GM18517 (cell line): Measurements from ENCODE around the gene FAM124A.
A peak's percentile ranks its signal among the peaks of the same experiment; 100 is the strongest.

Source experiments
- ATAC-seq: cut with Tn5 transposase; IDR thresholded peaks from one replicate; pipeline ENCODE4 v1.9.1; 2021; ENCODE audit warnings: mild to moderate bottlenecking, moderate library complexity; ENCODE audit not compliant: unreplicated experiment

FAM124A gene

DNA sequence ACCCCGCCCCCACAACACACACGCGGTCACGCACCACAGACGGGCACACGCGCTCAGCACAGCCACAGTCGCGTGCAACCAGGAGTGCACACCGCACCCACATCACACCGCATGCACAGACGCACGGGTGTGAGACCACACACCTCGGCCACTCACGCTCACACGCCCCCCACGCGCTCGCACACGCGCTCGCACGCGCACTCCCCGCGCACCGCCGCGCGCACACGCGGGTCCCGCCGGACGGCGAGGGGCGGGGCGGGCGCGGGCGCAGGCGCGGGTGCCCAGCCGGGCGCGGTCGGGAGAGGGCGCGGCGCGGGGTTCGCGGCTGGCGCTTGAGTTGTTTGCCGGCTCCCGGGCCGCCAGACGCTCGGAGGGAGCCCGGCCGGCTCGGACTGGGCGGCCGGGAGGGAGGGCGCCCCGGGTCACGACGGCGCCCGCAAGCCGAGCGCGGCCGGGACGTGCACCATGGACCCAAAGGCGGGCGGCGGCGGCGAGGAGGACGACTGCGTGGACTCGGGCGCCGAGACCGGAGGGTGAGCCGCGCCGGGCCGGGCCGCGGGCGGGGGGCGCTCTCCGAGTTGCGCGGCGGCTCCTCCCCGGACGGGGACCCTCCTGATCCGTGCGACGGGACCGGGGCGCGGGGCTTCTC is at the start of gene FAM124A:
TSS of gene FAM124A (plus strand) at position 362 of the 649 bp plus-strand sequence. CDS start at position 466, 104 bp downstream.
- peak; percentile 61 for ATAC-seq

DNA sequence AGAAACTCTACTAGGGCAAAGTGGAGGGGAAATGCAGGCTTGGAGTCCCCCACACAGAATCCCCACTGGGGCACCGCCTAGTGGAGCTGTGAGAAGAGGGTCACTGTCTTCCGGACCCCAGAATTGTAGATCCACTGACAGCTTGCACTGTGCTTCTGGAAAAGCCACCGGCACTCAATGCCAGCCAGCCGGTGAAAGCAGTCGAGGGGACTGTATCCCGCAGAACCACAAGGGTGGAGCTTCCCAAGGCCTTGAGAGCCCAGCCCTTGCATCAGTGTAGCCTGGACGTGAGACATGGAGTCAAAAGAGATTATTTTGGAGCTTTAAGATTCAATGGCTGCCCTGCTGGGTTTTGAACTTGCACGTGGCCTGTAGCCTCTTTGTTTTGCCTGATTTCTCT is 47.2 kb upstream of the FAM124A start:
- no peak for ATAC-seq

DNA sequence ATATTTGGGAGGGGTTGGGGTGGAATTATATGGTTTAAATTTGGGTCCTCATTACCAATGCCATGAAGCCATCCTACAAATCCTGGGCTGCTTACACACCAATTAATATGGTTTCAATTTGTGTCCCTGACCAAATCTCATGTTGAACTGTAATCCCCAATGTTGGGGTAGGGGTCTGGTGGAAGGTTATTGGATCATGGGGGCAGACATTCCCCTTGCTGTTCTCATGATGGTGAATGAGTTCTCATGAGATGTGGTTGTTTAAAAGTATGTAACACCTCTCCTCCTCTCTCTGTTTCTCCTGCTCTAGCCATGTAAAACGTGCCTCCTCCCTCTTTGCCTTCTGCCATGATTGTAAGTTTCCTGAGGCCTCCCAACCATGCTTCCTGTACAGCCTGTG is 46.6 kb upstream of the FAM124A start:
- no peak for ATAC-seq

- no peak for ATAC-seq
Observed at GRCh38 chr13:51177188-51177587, 45.0 kb upstream of the FAM124A start.

- no peak for ATAC-seq
Observed at GRCh38 chr13:51178456-51179074, 43.6 kb upstream of the FAM124A start.

- no peak for ATAC-seq
Observed at GRCh38 chr13:51179432-51179971, 42.7 kb upstream of the FAM124A start.

- no peak for ATAC-seq
Observed at GRCh38 chr13:51180853-51181511, 41.2 kb upstream of the FAM124A start.

DNA sequence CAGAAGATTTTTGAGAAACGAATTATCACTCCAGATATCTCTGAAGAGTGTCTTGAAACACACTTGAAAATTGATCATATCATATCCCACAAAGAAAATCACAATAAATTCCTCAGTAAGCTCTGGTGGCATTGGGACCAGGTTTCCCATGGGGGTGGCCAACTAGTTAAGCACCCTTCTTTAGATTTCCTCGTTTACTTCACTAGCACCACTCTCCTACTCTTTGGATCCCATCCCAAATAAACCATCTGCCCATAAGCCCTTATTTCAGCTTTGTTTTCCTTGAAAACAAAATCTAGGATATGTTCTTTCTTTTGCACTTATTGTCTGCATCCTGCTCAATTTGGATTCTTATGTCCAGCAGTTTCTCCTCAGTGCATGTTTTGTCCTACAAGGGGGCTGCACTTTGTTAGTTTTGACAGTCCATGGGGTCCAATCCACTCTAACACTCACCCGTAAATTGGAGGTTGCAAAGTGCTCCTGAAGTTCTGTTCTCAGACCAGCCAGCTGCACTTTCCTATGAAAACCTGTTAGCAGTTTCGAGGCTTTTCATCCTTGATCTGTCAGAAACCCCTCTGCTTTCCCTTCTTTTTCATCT is 40.3 kb upstream of the FAM124A start:
- no peak for ATAC-seq

- ATAC-seq, result no peak
Observed at GRCh38 chr13:51191743-51192142, 30.5 kb upstream of the FAM124A start.

DNA sequence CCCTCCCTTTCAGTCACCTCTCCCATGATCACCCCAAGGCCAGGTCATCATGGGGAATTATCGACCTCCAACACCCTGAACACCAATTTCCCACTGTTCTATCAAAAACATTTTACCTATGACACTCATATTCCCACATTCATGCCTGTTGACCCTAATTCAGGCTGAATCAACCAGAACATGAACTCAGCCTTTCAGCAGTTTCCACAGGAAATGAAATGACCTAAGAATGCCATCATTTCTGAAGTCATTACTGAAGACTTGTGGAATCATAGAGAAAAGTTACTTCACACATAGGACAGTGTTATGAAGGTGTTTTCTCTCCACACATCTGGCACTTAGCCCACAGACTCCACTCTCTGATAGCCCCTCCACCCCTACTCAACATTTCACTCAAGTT is 29.9 kb upstream of the FAM124A start:
- no peak for ATAC-seq

DNA sequence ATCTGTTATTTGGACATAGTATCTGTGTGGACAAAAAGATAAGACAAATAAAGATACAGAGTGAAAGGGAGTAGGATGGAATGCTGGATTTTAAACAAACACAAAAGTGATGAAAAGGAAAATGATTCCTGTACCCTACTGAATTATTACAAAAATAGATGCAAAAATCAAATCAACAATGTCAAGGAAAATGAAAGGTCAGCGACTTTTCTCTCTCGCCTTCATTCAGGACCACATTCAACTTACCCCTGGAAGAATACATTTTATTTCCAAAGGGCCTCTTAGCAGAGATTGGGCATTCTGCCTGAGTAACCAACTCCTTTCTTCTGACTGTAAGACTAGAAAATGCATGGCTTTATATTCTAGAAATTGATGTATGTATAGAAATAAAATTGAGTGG is 28.8 kb upstream of the FAM124A start:
- ATAC-seq, result no peak

DNA sequence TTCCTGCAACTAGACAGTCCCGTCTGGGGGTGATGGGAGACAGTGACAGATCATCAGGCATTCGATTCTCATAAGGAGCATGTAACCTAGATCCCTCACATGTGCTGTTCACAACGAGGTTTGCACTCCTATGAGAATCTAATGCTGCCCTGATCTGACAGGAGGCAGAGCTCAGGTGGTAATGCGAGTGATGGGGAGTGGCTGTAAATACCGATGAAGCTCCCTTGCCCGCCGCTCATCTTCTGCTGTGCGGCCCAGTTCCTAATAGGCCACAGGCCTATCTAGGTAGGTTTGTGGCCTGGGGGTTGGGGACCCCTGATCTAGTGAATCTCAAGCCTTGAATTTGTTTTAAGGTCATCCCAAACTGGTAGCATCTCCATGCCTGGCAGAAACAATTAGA is 27.3 kb upstream of the FAM124A start:
- no peak for ATAC-seq

GRCh38 chr13:51201886-51202285 is 20.3 kb upstream of the FAM124A start:
- no peak for ATAC-seq

DNA sequence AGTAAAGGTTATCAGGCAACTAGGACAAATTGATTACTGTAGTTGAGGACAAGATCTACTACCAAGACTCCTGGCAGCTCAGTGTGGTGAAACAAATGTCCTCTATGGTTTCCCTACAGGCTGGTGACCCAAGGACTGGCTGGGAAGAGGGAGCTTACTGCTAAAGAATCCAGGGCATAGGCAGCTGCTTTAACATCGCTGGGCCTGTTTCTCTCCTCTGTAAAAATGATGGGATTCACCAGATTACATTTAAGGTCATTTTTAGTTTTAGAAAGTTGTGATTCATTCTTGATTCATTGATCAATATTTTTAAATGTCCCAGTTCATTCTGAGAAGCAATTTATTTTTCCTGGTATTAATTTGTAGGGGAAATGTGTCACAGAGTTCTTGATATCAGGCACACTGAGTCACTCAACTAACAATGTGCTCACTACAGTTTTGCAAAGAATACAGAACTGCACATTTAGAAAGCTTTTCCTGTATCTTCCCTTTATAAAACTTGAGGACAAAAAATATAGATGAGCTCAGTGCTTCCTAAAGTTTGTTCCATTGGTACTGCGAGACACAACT is 19.6 kb upstream of the FAM124A start:
- ATAC-seq, result no peak

GRCh38 chr13:51206584-51206983 is 15.6 kb upstream of the FAM124A start:
- ATAC-seq, result no peak

DNA sequence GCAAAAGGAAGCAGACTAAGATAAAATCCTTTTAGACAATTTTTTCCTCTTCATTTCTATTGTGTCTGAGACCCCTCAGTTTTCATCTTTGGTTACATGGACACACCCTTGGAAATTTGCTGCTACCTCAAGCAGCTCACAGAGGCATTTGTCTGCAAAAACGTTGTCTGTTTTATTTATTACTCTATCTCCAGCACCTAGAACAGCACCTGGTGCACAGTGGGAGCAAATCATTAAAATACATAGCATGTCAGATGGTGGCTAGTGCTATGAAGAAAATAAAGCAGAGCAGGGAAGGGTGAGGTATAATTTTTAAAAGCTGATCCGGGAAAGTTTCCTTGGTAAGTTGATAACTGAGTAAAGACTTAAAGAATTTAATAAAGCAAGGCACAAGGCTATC is 14.3 kb upstream of the FAM124A start:
- no peak for ATAC-seq

DNA sequence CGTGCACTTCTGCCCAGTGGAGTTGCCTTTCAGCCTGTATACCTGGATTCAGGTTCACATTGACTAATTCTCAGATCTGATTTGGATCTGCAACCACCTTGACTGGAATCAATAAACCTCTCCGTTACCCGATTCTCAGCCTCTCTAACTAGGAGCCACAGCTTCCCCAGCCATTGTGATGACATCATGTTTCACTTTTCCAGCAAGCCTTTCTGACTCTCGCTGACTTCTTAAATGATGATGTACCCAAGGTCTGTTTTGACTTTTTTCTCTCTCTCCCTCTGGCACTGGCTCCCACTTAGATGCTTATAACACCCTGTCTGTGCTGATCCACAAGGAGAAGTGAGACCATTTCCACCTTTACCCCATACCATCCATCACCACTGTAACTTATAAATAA is 13.5 kb upstream of the FAM124A start:
- no peak for ATAC-seq

- no peak for ATAC-seq
Observed at GRCh38 chr13:51211910-51212309, 10.3 kb upstream of the FAM124A start.

DNA sequence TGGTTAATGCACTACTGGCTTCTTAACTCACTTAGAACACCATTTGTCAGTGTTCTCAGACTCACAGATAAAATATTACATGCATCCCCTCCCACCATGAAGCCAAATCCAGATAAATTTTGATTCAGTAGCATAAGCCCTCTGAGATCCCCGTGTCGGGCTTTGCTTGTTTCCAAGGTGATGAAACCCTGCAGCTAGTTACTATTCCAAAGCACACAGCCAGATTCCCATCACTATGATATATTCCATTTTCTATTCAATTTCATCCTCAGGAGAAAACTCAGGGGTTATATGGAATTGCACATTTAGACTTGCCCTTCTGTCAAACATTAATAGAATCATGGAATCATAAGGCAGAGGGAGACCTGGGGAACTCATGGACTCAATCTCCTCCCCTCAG is 9.4 kb upstream of the FAM124A start:
- no peak for ATAC-seq

DNA sequence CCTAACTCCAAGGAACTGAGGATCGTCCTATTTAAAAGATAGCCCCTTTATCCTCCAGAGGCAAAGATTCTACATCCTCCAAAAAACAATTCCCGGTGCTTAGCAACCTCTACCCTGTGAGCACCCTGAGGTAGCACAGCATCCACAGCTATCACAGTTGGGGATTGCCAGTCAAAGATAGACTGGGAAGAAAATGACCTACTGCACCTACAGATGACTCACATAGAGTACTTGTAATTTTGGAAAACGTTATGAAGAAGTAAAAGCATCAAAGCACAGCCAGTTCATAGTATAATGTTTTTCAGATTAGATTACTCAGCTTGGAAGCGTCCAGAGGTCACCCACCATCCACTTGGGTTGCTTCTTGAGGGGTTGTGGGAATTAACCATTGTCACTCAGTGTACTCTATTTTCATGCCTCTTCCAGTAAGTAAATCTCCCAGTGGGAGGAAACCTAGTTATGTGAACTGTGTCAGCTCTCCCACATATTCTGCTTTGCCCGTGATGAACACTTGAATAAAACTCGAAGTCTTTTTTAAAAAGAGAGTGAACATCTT is 8.9 kb upstream of the FAM124A start:
- no peak for ATAC-seq

DNA sequence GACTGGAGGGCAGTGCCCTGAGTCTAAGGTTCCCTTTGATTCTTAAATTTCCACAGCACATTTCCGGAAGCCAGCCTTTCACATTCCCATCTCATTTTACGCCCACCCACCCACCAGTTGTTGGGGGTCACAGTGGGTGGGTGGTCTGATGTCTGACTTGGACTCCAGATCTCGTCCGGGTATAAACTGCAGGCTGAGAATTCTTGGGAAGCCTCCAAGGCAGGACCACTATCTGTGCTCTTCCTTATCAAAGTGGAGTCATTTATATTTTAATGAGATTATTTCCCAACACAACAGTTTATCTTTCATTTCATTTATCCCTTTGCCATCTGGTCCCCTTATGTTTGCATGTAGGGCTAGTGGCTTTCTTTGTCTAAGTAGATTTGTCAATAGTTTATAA is 3.6 kb upstream of the FAM124A start:
- no peak for ATAC-seq
